NCI-H2029 (cell line): ENCODE results near the gene MSI2.

Source experiments
- DNase-seq: peaks from one replicate; lab custom pipeline; 2025; lab: John Stamatoyannopoulos, UW

The MSI2 gene

GRCh38 chr17:57684711-57685498, 428.6 kb downstream of the MSI2 start:
- no peak for DNase-seq

- DNase-seq: no peak
Measured at GRCh38 chr17:57685499-57686132, 429.3 kb downstream of the MSI2 start.

GRCh38 chr17:57687642-57688041, 431.3 kb downstream of the MSI2 start:
- no peak for DNase-seq

GRCh38 chr17:57689254-57689653, 432.9 kb downstream of the MSI2 start:
- DNase-seq: no peak

GRCh38 chr17:57691939-57692338, 435.6 kb downstream of the MSI2 start:
- DNase-seq: no peak

GRCh38 chr17:57692770-57693169, 436.4 kb downstream of the MSI2 start:
- no peak for DNase-seq

GRCh38 chr17:57694051-57694450, 437.7 kb downstream of the MSI2 start:
- no peak for DNase-seq

GRCh38 chr17:57696050-57696449, 439.7 kb downstream of the MSI2 start:
- peak; percentile 55 for DNase-seq

GRCh38 chr17:57697197-57697596, 440.9 kb downstream of the MSI2 start:
- no peak for DNase-seq

GRCh38 chr17:57697891-57698711, 441.8 kb downstream of the MSI2 start:
- DNase-seq: no peak

GRCh38 chr17:57699751-57700219, 443.5 kb downstream of the MSI2 start:
- DNase-seq: no peak

GRCh38 chr17:57701124-57701523, 444.8 kb downstream of the MSI2 start:
- peak; percentile 63 for DNase-seq

- DNase-seq: no peak
Measured at GRCh38 chr17:57703273-57703672, 446.9 kb downstream of the MSI2 start.

- no peak for DNase-seq
Measured at GRCh38 chr17:57704448-57704847, 448.1 kb downstream of the MSI2 start.

GRCh38 chr17:57705921-57706695, 449.8 kb downstream of the MSI2 start:
- DNase-seq: no peak

- DNase-seq: no peak
Measured at GRCh38 chr17:57706761-57707160, 450.4 kb downstream of the MSI2 start.

- DNase-seq: peak; percentile 31
Measured at GRCh38 chr17:57707892-57708291, 451.6 kb downstream of the MSI2 start.

GRCh38 chr17:57708410-57708809, 452.1 kb downstream of the MSI2 start:
- no peak for DNase-seq

- no peak for DNase-seq
Measured at GRCh38 chr17:57713140-57713539, 456.8 kb downstream of the MSI2 start.

GRCh38 chr17:57714665-57715180, 458.4 kb downstream of the MSI2 start:
- peak; percentile 79 for DNase-seq

- DNase-seq: no peak
Measured at GRCh38 chr17:57715981-57716380, 459.7 kb downstream of the MSI2 start.

GRCh38 chr17:57718878-57719277, 462.6 kb downstream of the MSI2 start:
- DNase-seq: no peak
